Measurements from ENCODE around the gene MKNK2.
"Not testable (repeated sequence)": the region's sequence is repeated elsewhere in the genome, so short reads cannot be mapped to it uniquely, and the experiment has no call there.

The MKNK2 gene

DNA sequence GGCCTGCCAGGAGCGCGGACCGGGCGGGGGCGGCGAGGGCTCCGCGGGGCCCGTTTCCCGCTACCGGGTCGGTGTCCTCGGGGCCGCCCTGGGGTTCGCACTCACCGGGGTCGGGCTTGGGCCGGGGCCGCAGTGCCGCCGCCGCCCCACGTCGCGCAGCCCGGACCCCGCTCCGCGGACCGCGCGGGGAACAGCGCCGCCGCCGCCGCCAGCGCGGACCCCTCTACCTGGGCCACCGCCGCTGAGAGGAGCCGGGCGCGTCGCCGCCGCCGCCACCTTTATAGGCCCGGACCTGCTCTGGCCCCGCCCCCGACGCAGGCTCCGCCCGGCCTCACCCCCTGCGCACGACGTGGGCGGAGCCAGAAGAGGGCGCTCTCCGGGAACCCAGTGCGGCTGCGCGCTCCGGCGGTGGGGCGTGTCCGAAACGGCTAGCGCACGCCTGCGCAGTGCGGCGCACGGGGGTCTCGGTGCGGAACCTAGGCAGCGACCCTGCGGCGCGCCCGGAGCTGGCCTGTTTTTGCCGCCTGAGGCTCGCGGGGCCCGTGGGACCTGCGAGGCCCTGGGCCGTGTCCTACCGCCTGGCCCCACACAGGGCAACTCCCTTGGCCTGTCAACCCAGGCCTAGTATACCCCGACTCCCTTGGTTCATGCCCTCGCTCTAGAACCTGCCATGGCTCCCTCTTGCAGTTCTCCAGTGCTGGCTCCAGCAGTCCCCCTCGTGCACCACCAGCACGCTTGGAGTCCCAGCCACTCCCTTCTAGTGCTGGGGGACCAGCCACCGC, at the start of gene MKNK2:
MKNK2 (minus strand) TSS at position 254 of the 782 bp plus-strand sequence. CDS start 393 bp downstream, outside the sequence.
- DNase-seq (ENCODE audit: low spot score), result peak; percentile 86

GRCh38 chr19:2100719-2101061, 49.6 kb upstream of the MKNK2 start:
- no peak for DNase-seq (ENCODE audit: low spot score)

DNA sequence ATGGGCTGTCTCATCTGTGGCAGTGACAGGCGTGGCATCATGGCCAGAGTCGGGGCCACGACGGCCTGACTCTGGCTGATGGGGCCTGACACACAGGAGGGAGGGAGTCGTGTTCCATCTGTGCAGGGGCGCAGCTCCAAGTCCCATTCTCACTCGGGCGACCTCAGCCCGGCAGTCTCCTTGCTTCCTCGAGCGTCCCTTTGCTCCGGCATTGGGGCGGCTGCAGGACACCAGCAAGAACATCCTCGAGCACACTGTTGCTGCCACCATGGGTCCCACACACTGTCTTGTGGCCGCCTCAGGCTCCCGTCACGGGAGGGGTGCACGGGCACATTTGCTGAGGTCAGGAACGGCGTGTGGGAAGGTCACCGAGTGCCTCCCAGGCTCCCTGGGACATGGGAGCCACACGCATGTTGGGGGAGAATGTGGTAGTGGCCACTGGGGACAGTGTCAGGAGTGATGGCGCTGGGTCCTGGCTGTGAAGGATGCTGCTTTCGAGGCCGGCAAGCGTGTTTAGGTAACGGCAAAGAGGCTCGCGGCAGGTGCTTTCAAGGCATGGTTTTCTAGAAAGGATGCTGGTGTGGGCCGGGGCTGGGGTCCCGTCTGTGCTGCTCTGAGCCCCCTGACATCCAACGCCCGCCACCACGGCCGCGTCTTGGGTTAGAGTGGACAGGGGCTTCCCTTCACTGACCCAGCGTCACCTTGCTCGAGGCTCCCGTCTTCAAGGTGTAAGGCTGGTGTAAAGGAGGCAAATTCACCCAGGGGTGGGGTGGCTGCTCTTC, 49.1 kb upstream of the MKNK2 start:
- DNase-seq (ENCODE audit: low spot score), result no peak

- DNase-seq (ENCODE audit: low spot score), result no peak
Observed at GRCh38 chr19:2099054-2099501, 48.0 kb upstream of the MKNK2 start.

- no peak for DNase-seq (ENCODE audit: low spot score)
Observed at GRCh38 chr19:2097886-2098327, 46.9 kb upstream of the MKNK2 start.

- DNase-seq (ENCODE audit: low spot score), result no peak
Observed at GRCh38 chr19:2097203-2097885, 46.3 kb upstream of the MKNK2 start.

GRCh38 chr19:2096480-2097202, 45.6 kb upstream of the MKNK2 start, which contains the start of gene IZUMO4:
Gene IZUMO4 (plus strand): TSS chr19:2096915. CDS start chr19:2096946, 31 bp downstream.
- peak; percentile 98 for DNase-seq (ENCODE audit: low spot score)

DNA sequence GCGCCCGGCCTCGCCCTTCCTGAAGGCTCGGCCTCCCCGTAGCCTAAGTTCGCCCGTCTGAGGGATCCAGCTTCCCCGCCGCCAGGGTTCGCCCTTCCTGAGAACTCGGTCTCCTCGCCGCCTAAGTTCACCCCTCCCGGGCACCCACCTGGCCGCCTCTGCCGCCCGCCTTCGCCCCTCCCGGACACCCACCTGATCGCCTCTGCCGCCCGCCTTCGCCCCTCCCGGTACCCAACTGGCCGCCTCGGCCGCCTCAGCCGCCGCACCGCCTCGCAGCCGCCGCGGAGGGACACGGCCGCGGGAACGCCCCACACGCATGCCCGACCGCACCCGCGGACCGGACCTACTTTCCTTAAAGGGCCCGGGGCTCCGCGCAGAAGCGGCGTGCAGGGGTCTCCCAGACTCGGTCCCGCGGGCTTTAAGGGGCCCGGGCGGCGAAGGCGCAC, 45.0 kb upstream of the MKNK2 start, which contains the start of gene MOB3A:
MOB3A (minus strand) TSS at position 293 of the 446 bp plus-strand sequence. CDS start 17,766 bp downstream, outside the sequence.
- no peak for DNase-seq (ENCODE audit: low spot score)

DNA sequence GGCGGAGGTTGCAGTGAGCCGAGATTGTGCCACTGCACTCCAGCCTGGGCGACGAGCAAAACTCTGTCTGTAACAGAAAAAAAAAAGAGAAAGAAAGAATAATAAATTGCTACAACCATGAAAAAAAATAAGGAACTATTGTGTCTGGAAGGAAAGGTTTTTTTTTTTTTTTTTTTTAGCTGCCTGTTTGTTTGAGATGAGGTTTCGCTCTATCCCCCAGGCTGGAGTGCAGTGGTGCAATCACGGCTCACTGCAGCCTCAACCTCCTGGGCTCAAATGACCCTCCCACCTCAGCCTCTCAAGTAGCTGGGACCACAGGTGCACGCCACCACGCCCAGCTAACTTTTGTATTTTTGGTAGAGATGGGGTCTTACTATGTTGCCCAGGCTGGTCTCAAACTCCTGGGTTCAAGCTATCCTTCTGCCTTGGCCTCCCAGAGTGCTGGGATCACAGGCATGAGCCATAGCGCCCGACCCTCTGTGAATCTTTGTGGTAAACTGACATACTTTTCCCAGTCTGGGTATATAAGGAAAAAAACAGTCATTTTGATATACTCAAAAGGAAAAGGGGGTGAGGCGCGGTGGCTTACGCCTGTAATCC, 41.0 kb upstream of the MKNK2 start:
- not testable (repeated sequence) for DNase-seq (ENCODE audit: low spot score)

GRCh38 chr19:2089727-2090053, 38.6 kb upstream of the MKNK2 start:
- no peak for DNase-seq (ENCODE audit: low spot score)

DNA sequence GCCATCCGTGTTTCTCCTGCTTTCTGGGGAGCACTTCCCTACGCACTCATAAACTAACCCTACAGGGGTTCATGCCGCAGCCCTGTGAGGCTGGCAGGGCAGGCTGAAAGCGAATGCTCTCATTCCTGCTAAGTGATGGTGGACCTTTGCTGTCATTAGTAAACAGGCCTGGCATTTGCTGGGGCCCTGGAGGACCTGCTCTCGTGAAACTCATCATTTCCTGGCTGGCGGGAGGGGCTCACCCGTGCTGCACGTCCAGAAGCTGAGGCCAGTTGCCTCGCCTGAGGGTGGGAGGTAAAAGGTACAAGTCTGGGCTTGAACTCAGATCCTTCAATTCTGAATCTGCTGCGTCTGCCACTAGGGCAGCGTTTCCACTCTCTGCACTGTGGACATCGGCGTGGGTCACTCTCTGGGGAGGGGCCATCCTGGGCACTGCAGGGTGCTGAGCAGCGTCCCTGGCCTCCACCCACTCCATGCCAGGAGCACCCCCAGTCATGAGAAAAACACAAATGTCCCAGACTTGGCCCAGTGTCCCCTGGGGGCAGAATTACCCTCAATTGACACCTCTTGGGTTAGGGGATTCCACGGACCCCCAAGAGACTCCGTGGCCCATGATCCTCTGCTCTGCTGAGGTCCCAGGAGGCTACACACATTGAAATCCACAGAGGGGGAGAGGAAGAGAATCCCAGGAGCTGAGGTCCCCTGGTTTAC, 38.1 kb upstream of the MKNK2 start:
- peak; percentile 58 for DNase-seq (ENCODE audit: low spot score)

- no peak for DNase-seq (ENCODE audit: low spot score)
Observed at GRCh38 chr19:2087621-2088100, 36.6 kb upstream of the MKNK2 start.

DNA sequence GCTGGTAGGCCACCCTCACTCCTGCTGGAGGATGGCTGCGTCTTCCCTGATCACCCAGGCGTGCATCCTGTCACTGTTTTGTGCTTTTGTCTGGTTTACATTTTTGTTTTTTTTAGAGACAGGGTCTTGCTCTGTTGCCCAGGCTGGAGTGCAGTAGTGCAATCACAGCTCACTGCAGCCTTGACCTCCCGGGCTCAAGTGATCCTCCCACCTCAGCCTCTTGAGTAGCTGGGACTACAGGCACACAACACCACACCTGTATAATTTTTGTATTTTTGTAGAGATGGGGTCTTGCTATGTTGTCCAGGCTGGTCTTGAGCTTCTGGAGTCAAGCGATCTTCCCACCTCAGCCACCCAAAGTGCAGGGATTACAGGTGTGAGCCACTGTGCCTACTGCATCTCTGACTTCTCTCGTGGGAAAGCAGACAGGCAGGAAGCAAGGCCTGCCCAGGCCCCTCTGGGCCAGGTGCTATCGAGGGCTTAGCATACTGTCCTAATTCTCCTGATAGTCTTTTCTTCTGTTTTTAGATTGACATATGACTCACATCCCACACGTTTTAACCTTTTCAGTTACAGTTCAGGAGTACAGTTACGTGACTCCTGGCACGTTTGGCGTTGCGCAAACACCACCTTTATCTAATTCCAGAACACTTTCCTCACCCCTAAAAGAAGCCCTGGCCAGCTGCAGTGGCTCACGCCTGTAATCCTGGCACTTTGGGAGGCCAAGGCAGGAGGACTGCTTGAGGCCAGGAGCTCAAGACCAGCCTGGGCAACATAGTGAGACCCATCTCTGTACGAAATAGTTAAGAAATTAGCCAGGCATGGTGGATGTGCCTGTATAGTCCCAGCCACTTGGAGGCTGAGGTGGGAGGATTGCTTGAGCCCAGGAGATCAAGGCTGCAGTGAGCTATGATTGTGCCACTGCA, 35.9 kb upstream of the MKNK2 start:
- DNase-seq (ENCODE audit: low spot score), result not testable (repeated sequence)

DNA sequence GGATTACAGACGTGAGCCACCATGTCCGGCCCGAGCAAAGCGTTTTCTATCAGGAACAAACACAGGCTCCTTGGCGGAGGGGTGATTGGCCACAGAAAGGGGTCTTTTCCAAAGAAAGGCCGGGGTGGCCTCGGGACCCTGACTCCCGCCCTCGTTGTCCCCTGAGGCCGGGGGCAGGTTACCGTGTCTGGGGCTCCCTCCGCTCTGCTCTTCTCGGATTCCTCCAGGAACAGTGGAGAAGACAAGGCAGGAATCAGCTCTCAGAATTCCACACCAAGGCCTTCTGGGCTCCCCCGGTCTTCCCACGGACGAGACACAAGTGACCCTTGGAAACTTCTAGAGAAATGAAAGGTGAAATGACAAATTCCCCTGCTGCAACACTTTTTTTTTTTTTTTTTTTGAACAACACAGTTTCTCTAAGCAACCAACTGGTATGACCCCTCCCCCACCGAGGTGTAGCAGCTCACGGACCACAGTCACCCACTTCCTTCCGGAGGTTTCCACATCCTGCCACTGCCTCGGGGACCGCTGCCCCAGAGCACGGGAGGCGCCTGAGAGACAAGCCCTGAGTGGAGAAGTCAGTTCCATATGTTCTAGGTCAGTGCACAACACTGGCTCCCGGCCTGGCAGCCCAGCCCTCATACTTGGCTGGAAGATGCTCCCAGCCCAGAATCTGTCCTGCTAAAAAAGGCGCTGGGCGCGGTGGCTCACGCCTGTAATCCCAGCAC, 34.1 kb upstream of the MKNK2 start:
- DNase-seq (ENCODE audit: low spot score), result peak; percentile 98

DNA sequence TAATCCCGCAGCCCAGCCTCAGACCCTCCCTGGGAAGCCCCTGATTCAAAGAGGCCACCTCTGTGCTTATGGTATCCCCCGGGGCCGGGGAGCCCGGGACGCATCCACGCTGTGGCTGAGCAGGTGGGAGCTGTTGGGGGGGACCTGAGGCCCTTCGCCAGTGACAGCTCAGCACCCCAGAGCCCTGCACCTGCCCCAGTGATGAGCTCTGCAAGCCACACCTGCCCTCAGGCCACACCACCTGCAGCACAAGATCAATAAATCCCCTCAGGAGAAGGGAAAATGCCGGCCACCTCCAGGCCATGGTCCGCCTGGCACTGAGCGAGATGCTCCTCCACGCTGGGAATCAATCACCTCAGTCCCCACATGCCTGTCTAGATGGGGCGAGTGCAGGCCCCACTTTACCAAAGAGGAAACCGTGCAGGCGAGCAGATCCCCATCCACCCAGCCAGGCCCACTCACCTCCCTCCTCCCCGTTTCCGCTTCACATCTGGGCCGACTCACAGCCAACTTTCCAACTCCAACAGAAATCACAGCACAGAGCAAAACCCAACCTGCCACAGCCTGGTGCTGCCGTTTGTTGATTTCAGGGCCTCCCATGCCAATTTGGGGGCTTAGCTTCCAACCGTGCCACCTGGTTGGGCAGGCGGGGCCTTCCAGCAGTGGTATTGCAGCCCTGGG, 32.3 kb upstream of the MKNK2 start:
- DNase-seq (ENCODE audit: low spot score), result no peak

DNA sequence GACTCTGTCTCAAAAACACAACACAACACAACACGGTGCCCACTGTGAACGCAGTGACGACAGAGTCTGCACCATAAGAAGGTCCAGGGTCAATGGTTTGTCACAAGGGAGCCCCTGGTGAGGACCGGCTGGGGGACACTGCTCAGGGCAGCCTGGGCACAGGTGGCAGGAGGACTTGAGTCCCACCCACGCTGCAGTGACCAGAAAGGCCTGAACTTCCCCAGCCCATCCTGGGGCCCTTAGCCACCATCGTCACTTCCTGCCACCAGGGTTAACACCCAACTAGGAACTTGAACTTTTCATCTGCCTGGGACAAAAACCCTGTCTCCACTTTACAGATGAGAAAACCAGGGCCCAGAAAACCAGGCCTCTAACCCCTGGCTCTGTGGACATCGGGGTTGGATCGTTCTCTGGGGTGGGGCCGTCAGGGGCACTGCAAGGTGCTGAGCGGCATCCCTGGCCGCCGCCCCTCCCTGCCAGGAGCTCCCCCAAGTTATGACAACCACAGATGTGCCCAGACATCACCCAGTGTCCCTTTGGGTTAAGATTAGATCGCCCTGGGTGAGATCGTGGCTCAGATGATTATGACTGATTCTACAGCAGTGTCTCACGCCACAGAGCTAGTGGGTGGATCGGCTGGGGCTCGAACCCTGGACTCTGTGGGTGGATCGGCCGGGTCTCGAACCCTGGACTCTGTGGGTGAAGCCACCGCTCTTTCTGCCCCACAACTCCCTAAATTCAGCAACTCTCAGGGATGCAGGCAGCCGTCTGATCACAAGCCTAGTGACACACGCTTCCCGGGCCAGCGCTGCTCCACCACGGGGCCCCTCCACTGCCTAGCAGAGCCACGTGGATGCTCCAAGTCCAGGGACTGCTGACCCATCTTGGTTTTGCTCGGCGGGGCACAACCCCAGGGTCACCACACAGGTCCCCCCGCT, 31.1 kb upstream of the MKNK2 start:
- no peak for DNase-seq (ENCODE audit: low spot score)
